Measurements from ENCODE around the gene ZG16.

DNA sequence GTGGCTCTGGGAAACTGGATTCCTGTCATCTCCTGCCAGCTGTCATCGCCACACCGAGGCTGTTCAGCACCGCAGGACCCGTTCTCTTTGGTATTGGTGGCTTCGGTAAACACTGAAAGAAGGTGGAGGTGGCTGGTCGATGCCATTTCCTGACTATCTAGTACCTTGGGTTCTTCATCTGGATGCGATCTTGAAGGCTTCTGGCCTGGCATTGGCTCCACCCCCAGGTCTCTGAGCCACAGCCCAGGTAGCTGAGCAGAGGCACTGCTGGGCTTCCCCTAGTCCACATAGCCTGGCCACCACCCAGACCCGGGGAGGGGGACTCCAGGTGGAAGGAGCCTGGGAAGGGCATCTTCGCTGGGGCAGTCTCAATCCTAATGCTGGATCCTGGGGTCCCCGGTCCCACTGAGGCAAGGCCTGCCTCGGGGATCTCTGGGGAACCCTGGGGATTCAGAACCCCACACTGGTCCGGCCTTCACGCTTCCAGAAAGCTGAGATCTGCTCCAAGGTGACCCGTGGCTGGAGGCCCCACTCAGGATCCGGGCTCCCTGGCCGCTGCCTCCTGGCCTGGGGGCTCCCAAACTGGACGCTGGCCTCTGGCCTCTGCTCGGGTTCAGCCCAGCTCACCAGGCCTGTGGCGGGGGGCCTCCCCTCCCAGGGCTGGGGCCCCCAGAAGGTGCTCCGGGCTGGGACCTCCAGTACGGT lies 34.1 kb upstream of the ZG16 start:
- TF ChIP-seq, protein P1, sequence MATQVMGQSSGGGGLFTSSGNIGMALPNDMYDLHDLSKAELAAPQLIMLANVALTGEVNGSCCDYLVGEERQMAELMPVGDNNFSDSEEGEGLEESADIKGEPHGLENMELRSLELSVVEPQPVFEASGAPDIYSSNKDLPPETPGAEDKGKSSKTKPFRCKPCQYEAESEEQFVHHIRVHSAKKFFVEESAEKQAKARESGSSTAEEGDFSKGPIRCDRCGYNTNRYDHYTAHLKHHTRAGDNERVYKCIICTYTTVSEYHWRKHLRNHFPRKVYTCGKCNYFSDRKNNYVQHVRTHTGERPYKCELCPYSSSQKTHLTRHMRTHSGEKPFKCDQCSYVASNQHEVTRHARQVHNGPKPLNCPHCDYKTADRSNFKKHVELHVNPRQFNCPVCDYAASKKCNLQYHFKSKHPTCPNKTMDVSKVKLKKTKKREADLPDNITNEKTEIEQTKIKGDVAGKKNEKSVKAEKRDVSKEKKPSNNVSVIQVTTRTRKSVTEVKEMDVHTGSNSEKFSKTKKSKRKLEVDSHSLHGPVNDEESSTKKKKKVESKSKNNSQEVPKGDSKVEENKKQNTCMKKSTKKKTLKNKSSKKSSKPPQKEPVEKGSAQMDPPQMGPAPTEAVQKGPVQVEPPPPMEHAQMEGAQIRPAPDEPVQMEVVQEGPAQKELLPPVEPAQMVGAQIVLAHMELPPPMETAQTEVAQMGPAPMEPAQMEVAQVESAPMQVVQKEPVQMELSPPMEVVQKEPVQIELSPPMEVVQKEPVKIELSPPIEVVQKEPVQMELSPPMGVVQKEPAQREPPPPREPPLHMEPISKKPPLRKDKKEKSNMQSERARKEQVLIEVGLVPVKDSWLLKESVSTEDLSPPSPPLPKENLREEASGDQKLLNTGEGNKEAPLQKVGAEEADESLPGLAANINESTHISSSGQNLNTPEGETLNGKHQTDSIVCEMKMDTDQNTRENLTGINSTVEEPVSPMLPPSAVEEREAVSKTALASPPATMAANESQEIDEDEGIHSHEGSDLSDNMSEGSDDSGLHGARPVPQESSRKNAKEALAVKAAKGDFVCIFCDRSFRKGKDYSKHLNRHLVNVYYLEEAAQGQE (IDR thresholded peaks at IDR 0.05; ENCODE audit: insufficient read depth in 1 of 2, low read depth in 2 of 2, low read length in 2 of 2): no peak
- TF ChIP-seq TAF1 (IDR thresholded peaks at IDR 0.05; ENCODE audit: borderline replicate concordance, insufficient read depth, low read length) (no peak), POLR2AphosphoS5 (IDR thresholded peaks at IDR 0.05; ENCODE audit: low read depth, low read length) (no peak), FOXP2 (optimal IDR thresholded peaks at IDR 0.05; ENCODE audit: borderline replicate concordance, extremely low read depth, extremely low read length, insufficient read depth) (no peak)
